ENCODE results near the gene GGNBP2. TPM values are rescaled to one million over a fixed set of nuclear protein-coding genes. Genes with fewer than 3 reads are reported as not detected.

The GGNBP2 gene
- polyA plus RNA-seq, 3 donors: 22.3 to 89.5 (median 31.5) TPM

DNA sequence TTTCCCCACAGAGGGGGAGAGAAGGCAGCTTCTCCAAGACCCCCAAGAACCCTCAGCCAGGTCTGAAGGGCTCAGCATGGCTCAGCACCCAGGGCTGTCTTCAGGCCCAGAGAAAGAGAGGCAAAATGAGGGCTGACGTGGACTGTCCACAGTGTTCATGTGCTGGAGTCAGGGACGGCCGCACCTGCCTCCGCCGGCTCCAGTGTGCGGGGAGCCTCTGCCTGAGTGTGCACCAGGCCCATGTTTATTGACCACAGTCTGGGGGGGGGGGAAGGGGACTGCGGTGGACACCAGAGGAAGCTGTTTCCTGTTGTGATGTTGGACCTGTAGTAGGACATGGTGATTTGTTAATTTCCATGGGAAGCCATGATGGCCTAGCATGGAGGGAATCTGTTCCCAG lies 63.6 kb downstream of the GGNBP2 start:
- H2AFZ ChIP-seq (ENCODE audit: insufficient read depth, low read depth, low read length, poor library complexity, severe bottlenecking): no peak overlapping the region
- peaks cover 10 to 14% of the 10 kb centered on the region in 2 donors for H3K4me1 ChIP-seq (ENCODE audit: control insufficient read depth in 1 of 2, insufficient read depth in 2 of 2, low read length in 2 of 2)
- DNase-seq: no peak
- H3K27ac ChIP-seq (ENCODE audit: low read depth in 1 of 2, low read length in 2 of 2): no peak overlapping the region
- intact Hi-C loops (cut with micrococcal nuclease): loop anchor here in 1 of 2 donors (10.0 kb wide), 1 partner anchor 337 kb away; the partner anchor contains the start of gene AATF
- Mint-ChIP-seq H3K9me3 (peaks cover 0 to 1% (median 0%) of the 10 kb centered on the region in 7 donors), H3K27ac (no peak overlapping the region), H3K4me3 (peak overlapping the region in 1 of 2 donors; percentile 57), H3K27me3 (ENCODE audit: low read depth in 3 of 3) (peaks cover 0 to 2% (median 0%) of the 10 kb centered on the region in 3 donors), H3K36me3 (peaks cover 10 to 14% of the 10 kb centered on the region in 2 donors), H3K4me1 (peaks cover 32% of the 10 kb centered on the region)
- H3K9ac ChIP-seq (ENCODE audit: insufficient read depth, low read length, poor library complexity, severe bottlenecking): no peak overlapping the region
- no peaks in the 10 kb centered on the region for H4K20me1 ChIP-seq (ENCODE audit: insufficient read depth, low read length)
- TF ChIP-seq, protein P1, sequence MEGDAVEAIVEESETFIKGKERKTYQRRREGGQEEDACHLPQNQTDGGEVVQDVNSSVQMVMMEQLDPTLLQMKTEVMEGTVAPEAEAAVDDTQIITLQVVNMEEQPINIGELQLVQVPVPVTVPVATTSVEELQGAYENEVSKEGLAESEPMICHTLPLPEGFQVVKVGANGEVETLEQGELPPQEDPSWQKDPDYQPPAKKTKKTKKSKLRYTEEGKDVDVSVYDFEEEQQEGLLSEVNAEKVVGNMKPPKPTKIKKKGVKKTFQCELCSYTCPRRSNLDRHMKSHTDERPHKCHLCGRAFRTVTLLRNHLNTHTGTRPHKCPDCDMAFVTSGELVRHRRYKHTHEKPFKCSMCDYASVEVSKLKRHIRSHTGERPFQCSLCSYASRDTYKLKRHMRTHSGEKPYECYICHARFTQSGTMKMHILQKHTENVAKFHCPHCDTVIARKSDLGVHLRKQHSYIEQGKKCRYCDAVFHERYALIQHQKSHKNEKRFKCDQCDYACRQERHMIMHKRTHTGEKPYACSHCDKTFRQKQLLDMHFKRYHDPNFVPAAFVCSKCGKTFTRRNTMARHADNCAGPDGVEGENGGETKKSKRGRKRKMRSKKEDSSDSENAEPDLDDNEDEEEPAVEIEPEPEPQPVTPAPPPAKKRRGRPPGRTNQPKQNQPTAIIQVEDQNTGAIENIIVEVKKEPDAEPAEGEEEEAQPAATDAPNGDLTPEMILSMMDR (IDR thresholded peaks at IDR 0.05): no peak
- peaks cover 9% of the 10 kb centered on the region for H3K79me2 ChIP-seq (ENCODE audit: insufficient read depth, low read length)
- 71% methylated on average over 7 of the region's 7 CpGs for WGBS (ENCODE audit: insufficient coverage)
- H3K27me3 ChIP-seq (ENCODE audit: control insufficient read depth in 2 of 2, insufficient read depth in 2 of 2, low read length in 2 of 2): no peaks in the 10 kb centered on the region
- H3K4me3 ChIP-seq (replicated peaks in 1 of 3; ENCODE audit: low read depth in 2 of 3, low read length in 3 of 3): no peak overlapping the region
- H3K36me3 ChIP-seq (replicated peaks in 1 of 2; ENCODE audit: control insufficient read depth in 1 of 2, insufficient read depth in 2 of 2, low read length in 2 of 2): peaks cover 0 to 5% of the 10 kb centered on the region in 2 donors
- no peaks in the 10 kb centered on the region for H3K9me3 ChIP-seq (replicated peaks in 1 of 2; ENCODE audit: control insufficient read depth in 1 of 2, insufficient read depth in 1 of 2, low read length in 2 of 2)
- no peak overlapping the region for H3K4me2 ChIP-seq (replicated peaks; ENCODE audit: extremely low read depth, low read length, poor library complexity, severe bottlenecking)

DNA sequence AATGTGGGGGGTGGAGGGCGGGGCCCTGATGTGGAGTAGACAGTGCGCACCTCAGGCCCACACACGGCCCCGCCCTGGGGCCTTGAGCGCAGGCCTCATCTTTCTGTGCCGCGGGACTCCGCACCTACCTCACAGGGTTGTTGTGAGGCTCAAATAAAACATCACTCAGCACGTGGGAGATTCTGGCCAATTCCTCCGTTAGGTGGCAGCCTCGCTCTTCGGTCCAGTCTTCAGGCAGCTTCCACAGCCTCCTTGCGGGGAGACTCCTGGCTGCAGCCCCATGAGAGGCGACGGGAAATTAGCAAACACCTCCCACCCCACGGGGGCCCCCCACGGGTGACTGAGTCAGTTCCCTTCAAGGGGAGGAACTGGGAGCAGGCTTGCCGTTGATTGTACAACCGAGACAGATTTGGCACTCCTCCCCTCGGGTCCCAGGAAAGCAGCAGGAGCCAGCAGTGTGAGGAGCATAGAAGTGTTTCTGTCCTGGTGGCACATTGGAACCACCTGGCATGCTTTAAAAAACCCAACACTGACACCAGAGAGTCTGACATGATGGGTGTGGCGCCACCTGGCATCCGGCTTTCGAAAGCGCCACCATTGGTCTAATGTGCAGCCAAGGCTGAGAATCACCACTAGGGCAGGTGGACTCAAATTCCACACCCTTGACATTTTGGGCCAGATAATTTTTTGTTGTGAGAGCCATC lies 64.2 kb downstream of the GGNBP2 start:
- H3K4me3 Mint-ChIP-seq: peak overlapping the region in 1 of 2 donors; percentile 57
- H3K4me1 ChIP-seq (ENCODE audit: control insufficient read depth in 1 of 2, insufficient read depth in 2 of 2, low read length in 2 of 2): peaks cover 10 to 14% of the 10 kb centered on the region in 2 donors
- no peak overlapping the region for H3K4me3 ChIP-seq (replicated peaks in 1 of 3; ENCODE audit: low read depth in 2 of 3, low read length in 3 of 3)
- peak overlapping the region; percentile 1 for H3K4me2 ChIP-seq (replicated peaks; ENCODE audit: extremely low read depth, low read length, poor library complexity, severe bottlenecking)
- H3K27me3 Mint-ChIP-seq (ENCODE audit: low read depth in 3 of 3): peaks cover 0 to 2% (median 0%) of the 10 kb centered on the region in 3 donors
- intact Hi-C loops (cut with micrococcal nuclease): loop anchor here in 1 of 2 donors (10.0 kb wide), 1 partner anchor 336 kb away; the partner anchor contains the start of gene AATF
- no peaks in the 10 kb centered on the region for H3K27me3 ChIP-seq (ENCODE audit: control insufficient read depth in 2 of 2, insufficient read depth in 2 of 2, low read length in 2 of 2)
- no peak overlapping the region for H3K9ac ChIP-seq (ENCODE audit: insufficient read depth, low read length, poor library complexity, severe bottlenecking)
- H3K4me1 Mint-ChIP-seq: peaks cover 31% of the 10 kb centered on the region
- peak; percentile 44 to 61 (median 47) for DNase-seq
- peaks cover 0 to 1% (median 0%) of the 10 kb centered on the region in 7 donors for H3K9me3 Mint-ChIP-seq
- peaks cover 4% of the 10 kb centered on the region for H3K79me2 ChIP-seq (ENCODE audit: insufficient read depth, low read length)
- H3K27ac Mint-ChIP-seq: peak overlapping the region in 2 of 7 donors; percentile 53 to 56
- peak overlapping the region; percentile 17 for H2AFZ ChIP-seq (ENCODE audit: insufficient read depth, low read depth, low read length, poor library complexity, severe bottlenecking)
- no peaks in the 10 kb centered on the region for H3K9me3 ChIP-seq (replicated peaks in 1 of 2; ENCODE audit: control insufficient read depth in 1 of 2, insufficient read depth in 1 of 2, low read length in 2 of 2)
- no peak overlapping the region for H3K27ac ChIP-seq (ENCODE audit: low read depth in 1 of 2, low read length in 2 of 2)
- peaks cover 10 to 14% of the 10 kb centered on the region in 2 donors for H3K36me3 Mint-ChIP-seq
- H4K20me1 ChIP-seq (ENCODE audit: insufficient read depth, low read length): no peaks in the 10 kb centered on the region
- peaks cover 0 to 5% of the 10 kb centered on the region in 2 donors for H3K36me3 ChIP-seq (replicated peaks in 1 of 2; ENCODE audit: control insufficient read depth in 1 of 2, insufficient read depth in 2 of 2, low read length in 2 of 2)
- 64% methylated on average over 16 of the region's 24 CpGs for WGBS (ENCODE audit: insufficient coverage)
- TF ChIP-seq, protein P1 (IDR thresholded peaks at IDR 0.05): no peak

All from CD14-positive monocyte (primary cell).